GM21526 (cell line): ENCODE results near the gene PPIB.

ENCODE experiments used
- ATAC-seq: cut with Tn5 transposase; IDR thresholded peaks from one replicate; pipeline ENCODE4 v1.9.1; 2021; ENCODE audit warnings: moderate library complexity; ENCODE audit not compliant: unreplicated experiment, low FRiP score

Gene PPIB

DNA sequence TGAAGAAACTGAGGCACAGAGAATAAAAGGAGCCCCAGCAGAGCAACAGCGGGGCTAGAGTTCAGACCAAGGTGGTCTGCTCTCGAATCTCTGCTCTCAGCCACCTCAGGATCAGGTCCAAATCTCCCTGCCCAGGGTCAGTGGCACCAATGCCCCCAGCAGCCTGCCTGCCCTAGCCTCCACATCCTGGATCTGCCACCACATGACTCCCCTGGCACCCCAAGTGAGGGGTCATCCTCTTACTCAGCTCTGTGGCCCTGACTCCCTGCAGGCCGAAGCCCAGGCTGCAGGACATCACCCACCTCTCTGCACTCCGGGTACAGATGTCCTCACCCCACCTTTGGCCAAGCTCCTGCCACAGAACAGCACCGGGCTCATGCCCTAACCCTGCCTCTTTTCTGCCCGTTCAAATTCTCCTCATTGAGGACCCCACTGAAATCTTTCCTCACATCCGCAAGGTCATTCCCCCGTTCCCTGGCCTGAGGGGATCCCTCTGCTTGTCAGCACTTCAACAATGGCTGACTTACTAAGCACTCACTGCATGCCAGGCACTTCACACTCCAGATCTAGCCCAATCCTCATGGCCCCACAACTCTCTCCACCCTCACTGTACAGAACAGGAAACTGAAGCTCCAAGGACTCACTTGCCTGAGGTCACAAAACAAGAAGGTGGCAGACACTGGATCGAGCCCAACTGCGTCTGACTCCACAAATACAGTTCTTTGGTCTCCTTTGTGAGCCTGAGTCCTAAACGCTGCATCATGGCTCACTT lies 4.3 kb downstream of the PPIB start:
- no peak for ATAC-seq

- ATAC-seq, result no peak
Observed at GRCh38 chr15:64157599-64158125, 5.2 kb downstream of the PPIB start.

DNA sequence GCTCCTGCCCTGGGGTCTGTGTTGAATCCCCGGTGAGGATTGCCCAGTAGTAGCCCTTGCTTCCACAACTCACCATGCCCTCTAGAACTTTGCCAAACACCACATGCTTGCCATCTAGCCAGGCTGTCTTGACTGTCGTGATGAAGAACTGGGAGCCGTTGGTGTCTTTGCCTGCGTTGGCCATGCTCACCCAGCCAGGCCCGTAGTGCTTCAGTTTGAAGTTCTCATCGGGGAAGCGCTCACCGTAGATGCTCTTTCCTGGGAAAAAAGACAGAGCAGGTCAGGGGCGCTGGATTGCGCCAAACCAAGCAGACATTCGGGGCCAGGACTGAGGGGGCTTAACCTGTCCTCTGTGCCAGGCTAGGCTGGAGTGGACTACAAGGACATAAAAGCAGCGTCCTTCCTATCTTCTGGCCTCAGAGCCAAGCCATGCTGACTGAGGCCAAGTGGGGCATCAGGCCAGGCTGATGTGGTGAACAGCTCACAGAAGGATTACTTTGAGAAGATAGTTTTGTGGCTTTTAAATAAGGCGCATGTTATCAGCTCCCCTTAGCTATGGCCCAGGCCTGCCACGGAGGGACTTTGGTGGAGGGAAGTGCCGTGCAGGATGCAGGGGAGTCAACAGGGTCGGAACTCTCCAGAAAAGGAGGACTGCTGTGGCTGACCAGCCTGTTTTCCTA lies 6.0 kb downstream of the PPIB start:
- no peak for ATAC-seq

- no peak for ATAC-seq
Observed at GRCh38 chr15:64155802-64156651, 6.8 kb downstream of the PPIB start.

DNA sequence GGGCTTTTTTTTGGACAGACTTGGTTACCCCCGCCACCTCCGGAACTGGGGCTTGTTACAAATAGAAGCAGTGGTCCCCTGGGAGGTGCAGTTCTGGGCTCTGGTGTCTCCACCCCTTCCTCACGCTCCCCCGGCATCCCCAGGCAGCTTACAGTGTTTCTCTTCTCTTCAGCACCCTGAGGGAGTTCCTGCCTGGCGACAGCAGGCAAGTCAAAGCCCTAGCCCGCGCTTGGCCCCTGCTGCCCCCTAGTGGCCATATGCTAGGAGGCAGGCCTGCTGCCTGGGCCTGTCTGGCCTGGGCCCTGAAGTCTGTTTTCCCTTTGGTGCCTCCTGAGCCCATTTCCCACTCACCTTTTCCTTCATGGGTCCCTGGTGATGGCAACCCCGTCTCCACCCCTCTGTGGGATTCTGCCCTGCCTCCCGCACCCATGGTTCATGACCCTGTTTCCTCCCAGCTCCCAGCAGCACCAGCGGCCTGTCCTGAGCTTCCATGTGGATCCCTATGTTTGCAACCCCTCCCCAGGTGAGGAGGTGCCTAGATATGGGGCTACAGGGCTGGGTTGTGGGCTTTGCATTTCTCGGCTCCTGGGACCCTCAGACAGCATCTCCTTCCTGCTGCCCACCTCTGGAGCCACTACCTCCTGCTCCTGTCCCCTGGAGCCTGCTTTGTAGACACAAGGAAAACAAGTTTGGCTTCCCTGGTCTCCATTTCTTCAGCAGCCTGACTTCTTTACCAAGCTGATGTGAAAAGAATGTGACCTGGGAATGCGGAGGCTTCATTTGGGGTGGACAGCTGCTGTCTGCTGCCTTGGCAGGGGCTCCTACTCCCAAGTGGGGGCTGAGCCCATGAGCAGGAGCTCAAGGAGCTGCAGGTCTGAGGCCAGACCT lies 9.1 kb downstream of the PPIB start:
- ATAC-seq, result peak; percentile 41

DNA sequence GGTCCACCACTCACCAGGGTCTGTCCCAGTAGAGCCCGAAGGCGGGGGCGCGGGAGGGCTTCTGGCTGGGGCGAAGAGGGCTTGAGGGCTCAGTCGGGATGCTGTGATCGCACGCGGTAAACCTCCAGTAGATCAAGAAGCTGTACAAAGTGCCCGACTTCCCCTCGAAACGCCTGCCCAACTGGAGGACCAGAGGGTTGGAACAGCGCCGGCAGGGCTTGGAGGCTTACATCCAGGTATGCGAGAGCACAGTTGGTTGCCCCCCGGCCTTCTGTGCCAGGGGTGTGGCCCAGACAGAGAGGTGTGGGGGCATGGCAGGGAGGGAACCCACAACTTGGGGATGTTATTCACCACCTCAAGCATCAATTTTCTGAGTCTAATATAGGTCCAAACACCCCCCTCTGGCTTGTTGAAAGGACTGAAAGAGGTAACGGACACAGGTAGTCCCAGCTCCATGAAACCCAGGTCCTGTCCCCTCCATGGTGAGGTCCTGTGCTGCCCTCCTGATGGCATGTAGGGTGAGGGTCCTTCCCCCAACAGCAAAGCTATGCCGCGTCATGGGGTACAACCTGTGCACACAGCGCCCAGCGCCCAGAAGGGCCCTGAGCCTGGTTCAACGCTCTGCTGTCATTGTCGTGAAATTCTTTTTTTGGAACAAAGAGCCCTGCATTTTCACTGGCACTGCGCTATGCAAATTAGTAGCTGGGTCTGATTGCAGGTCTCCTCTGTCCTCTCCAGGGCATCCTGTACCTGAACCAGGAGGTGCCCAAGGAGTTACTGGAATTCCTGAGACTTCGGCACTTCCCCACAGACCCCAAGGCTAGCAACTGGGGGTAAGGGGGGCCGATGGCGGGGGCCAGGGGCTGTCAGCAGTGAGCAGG lies 10.1 kb downstream of the PPIB start:
- peak; percentile 2 for ATAC-seq

DNA sequence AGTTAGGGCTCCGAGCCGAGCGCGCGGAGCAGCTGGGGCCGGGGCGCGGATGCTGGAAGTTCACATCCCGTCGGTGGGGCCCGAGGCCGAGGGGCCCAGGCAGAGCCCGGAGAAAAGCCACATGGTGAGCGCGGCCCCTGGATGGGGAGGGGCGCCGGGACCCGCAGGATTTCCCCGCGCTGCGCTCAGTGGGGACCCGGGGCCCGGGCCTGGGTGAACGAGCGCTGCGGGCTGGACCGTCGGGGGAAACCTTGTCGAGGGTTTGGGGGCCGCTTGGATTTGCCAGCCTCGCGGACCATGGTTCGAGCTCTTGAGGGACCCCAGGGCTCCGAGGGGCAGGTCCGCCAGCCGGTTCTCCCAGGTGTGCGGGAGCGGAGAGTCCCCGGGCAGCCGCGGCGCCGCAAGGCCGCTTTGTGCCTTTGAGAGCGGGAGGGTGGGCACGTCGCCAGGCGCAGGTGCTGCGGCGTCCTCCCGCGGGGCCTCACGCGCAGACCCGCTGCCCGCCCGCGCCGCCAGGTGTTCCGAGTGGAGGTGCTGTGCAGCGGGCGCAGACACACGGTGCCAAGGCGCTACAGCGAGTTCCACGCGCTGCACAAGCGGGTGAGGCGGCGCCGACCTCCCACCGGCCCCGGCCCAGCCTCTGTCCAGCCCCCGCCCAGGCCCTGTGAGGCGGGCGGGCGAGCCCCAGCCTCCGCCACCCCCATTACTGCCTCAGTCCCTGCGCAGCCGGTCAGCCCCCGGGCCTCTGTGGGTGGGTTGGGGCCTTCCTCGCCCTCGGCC lies 10.9 kb downstream of the PPIB start, which contains the start of gene SNX22:
Gene SNX22 (plus strand): TSS at position 5 of the 780 bp plus-strand sequence. CDS start 45 bp downstream, at position 50.
- no peak for ATAC-seq

DNA sequence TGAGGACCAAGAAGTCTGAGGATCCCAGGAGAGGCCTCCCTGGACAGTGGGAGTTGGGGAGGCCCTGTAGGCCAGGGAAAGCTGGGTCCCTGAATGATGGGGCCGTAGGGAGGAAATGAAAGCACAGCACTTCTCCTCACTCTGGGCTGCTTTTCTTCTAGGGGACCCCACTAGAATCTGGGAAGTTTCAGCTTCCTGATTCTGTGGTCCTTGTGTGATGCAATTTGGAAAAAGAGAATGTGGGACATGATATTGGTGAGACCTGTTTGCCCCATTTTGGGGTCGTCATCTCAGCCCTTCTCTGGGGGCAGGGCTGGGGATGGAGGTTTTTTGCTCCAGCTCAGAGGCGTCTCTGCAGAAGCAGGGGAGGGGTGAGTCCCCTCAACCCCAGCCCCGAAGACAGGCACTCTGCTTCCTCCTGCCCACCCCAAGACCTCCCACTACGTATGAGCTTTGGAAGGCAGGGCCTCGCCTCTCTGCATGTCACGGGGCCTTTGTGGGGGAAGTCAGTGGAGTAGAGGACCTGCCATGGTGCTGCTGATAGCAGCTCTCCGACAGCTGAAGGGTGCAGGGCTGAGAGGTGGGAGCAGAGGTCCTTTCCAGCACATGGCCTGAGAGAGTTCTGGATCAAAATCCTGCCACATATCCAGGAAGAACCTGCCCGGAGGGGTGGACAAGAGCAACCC lies 12.8 kb downstream of the PPIB start:
- ATAC-seq, result no peak

- no peak for ATAC-seq
Observed at GRCh38 chr15:64149424-64149823, 13.4 kb downstream of the PPIB start.

DNA sequence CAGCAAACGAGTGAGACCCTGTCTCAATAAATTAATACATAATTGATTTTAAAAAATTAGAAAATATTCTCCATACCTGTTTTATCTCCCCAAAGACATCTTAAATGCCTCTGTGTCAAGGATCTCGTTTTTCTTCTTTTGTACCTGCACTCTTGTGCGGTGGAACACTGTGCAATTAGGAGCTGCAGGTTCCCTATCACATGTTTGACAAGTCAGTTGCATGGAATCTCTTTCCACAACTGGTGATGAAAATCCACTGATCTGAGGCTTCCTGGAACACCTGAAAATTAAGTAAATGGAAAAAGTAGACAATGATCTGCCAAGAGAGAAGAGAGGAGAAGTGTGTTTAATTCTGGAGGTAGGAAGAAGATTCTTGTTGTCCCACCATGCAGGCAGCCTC lies 14.2 kb downstream of the PPIB start:
- no peak for ATAC-seq

DNA sequence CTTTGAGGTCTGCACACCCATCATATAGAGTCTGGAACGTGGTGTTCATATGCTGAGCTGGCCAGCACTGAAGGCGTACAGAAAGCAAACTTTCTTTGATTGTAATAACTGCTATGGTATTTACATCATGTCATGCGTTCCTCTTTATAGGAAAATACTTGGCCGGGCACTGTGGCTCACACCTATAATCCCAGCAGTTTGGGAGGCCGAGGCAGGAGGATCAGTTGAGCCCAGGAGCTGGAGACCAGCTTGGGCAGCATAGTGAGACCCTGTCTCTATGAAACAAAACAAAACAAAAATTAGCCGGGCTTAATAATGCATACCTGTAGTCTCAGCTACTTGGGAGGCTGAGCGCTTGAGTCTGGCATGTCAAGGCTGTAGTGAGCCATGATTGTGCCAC lies 14.7 kb downstream of the PPIB start:
- no peak for ATAC-seq

DNA sequence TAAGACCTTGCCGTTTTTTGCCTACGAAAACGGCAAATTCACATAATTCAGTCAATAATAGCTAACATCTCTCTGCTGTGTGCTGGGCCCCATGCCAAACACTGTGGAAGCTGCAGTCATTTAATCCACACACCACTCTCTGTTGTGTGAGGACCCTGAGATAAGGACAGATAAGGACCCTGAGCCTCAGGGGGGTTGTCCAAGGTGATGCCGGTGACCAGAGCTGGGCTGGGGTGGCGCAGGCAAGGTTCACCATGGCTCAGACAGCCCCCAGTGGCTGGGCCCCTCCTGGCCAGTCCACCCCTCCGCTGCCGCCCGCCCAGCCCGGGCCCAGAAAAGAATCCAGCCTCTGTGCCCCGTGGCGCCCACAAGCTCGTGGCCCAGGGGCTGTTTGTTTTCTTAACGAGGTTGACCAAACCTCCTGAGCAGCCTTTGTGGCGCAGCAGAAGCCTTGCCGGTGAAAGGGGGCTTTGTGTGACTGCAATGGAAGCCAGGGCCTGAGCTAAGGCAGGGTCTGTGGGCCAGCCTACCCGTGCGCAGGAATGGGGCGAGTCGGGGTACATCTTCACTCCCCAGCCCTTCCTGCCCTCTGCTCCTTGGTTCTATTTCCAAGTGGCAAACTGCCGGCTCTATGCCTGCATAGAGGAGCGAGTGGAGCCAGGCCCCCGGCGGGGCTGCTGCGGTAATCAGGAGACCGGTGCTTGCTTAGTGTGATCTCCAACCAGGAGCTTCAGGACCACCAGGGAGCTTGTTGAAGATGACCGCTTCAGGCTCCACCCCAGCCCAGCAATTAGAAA lies 15.7 kb downstream of the PPIB start:
- no peak for ATAC-seq

DNA sequence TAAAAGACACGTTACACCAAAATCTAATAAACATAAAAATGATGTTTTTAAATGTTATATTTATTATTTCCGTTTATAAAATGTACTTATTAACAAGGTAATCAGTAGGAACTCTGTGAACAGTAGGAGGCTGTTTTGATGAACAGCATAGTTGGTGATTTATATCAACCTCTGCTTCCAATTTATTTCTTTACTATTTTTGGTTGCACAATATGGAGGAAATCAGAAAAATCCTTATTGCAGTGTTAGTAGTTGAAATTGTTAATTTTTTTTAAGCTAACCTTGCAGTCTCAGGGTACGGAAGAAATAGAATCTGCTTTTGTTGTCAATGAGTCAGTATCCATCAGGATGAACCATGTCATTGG lies 16.3 kb downstream of the PPIB start:
- no peak for ATAC-seq

DNA sequence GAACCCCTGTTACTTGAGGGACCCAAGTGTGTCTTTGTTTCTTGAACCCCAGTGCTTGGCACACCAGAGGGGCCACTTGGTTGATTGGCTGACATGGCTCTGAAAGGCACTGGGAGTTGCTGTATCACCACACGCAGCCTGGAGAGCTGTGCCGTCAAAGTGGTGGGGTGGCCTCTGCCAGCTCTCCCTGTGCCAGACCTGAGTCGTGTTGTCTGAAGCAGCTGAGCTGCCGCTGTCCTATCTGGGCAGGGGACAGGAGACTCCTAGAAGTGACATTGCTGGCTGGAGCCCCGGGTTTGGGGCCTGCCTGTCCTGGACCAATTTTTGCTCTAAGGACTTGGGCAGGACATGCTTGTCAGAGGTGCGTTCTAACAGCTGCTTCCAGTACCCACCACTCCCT lies 16.8 kb downstream of the PPIB start:
- ATAC-seq, result no peak

DNA sequence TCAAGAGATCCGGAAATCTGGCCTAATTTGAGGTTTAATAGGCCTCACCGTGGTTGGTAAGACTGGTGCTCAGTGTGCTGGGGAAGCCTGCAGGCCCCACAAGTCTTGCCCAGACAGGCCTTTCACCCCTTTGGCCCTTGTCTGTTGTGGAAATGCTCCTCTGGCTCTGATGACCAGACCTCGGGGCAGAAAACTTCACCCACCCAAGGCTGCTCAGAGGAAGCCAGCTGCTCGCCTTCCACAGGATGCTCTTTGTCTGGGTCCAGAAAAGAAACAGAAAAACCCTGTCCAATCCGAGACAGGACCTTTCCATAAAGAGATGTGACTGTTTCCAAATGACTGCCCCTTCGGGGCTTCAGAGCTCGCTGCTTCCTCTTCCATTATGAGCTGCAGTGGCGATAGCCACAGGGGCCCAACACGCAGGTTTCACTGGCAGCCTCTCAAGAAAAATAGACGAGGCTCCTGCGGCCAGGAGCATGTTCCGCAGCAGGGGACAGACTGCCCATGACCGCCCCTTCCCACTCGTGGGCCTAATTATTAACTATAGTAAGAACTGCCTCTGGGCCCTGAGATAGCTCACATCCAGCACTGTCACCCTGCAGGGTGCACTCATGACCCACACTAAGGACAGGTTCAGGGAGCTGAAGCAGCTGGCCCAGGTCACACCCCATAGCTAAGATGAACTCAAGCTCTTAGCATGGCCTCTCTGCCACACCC lies 18.1 kb downstream of the PPIB start:
- no peak for ATAC-seq

DNA sequence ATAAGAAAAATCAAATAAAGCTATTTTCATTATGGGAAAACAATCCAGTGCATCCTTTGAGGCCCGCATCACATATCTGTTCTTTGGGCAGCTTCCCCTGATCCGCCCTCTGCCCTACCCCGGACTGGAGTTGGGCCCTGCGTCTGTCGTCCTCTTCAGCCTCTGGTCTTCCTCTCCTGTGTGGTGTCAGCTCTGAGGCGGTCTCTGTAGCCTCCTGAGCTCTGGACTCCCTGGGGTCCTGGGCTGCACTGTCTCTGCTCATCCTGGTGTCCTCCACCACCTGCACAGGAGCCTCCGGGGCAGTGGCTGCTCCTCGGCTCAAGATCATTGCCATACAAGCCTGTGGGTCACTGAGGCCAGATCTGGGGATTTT lies 18.6 kb downstream of the PPIB start:
- ATAC-seq, result no peak
